ENCODE data around the gene NHLH2. TPM values are rescaled to one million over a fixed set of nuclear protein-coding genes. Genes with fewer than 3 reads are reported as not detected.

NHLH2 gene
- total RNA-seq, 2 experiments from 2014 or later: not detected

DNA sequence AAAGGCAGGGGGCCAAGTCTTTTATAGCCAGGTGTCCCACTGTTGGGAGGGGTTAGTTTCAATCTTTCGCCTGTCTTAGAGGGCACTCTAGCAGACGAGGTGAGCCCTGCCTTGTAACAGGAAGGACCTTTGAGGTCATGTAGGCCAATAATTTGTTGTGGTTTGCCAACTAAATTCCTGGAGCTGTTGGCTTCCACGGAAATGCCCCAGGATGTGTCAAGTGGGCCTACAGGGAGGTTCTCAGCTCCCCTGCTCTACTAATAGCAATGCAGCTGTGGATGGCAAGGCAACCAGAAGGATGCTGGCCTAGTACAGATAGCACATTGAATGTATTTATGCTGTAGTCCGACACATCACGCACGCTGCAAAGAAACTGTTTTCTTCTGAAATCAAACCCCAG lies 50.1 kb downstream of the NHLH2 start:
- Mint-ChIP-seq H3K36me3 (ENCODE audit: low read depth) (no peaks in the 10 kb centered on the region), H3K27ac (no peak overlapping the region), H3K4me1 (ENCODE audit: low read depth) (no peaks in the 10 kb centered on the region), H3K9me3 (peaks cover 2% of the 10 kb centered on the region), H3K27me3 (peaks cover 43% of the 10 kb centered on the region), H3K4me3 (no peak overlapping the region)
- POLR2A ChIA-PET: no interaction called here
- H3K9me3 ChIP-seq (ENCODE audit: control insufficient read depth in 1 of 2, insufficient read depth in 1 of 2, low read length in 2 of 2): no peaks in the 10 kb centered on the region
- no peak overlapping the region for H3K4me3 ChIP-seq (ENCODE audit: low read length)
- H3K27me3 ChIP-seq (ENCODE audit: control insufficient read depth in 1 of 2, insufficient read depth in 2 of 2, low read length in 2 of 2): peaks cover 4 to 5% of the 10 kb centered on the region in 2 experiments
- ATAC-seq (ENCODE audit: poor library complexity): no peak
- intact Hi-C loops (cut with DNase I, micrococcal nuclease): no loop called here
- H3K36me3 ChIP-seq (ENCODE audit: insufficient read depth, low read length): no peaks in the 10 kb centered on the region
- TF ChIP-seq, protein P1, sequence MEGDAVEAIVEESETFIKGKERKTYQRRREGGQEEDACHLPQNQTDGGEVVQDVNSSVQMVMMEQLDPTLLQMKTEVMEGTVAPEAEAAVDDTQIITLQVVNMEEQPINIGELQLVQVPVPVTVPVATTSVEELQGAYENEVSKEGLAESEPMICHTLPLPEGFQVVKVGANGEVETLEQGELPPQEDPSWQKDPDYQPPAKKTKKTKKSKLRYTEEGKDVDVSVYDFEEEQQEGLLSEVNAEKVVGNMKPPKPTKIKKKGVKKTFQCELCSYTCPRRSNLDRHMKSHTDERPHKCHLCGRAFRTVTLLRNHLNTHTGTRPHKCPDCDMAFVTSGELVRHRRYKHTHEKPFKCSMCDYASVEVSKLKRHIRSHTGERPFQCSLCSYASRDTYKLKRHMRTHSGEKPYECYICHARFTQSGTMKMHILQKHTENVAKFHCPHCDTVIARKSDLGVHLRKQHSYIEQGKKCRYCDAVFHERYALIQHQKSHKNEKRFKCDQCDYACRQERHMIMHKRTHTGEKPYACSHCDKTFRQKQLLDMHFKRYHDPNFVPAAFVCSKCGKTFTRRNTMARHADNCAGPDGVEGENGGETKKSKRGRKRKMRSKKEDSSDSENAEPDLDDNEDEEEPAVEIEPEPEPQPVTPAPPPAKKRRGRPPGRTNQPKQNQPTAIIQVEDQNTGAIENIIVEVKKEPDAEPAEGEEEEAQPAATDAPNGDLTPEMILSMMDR (IDR thresholded peaks at IDR 0.05): no peak
- no peak for DNase-seq
- no peak overlapping the region for H3K27ac ChIP-seq (ENCODE audit: low read depth in 1 of 2, low read length in 2 of 2)
- H3K4me1 ChIP-seq (ENCODE audit: insufficient read depth, low read length): no peaks in the 10 kb centered on the region
- CTCF ChIA-PET: no interaction called here

DNA sequence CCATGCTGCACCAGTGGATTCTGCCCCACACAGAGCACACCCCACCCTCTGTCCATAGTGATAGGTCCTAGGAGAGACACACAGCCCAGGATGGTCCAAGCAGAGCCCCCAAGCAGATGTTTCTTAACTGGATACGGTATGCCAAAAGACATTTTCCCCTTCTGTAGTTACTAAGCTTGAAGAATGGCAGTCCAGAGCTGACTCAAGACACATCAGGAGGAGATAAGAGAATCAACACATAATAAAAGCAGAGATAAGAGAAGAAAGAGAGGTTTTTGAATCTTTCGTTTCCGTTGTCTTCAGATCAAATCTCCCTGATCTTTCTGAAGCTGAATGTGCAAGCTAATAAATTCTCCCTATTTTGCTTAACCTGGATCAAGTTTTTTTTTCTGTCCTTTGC lies 50.6 kb downstream of the NHLH2 start:
- no peaks in the 10 kb centered on the region for H3K36me3 Mint-ChIP-seq (ENCODE audit: low read depth)
- ATAC-seq (ENCODE audit: poor library complexity) (no peak), DNase-seq (no peak)
- Histone ChIP-seq H3K4me3 (ENCODE audit: low read length) (no peak overlapping the region), H3K27me3 (ENCODE audit: control insufficient read depth in 1 of 2, insufficient read depth in 2 of 2, low read length in 2 of 2) (peaks cover 4 to 5% of the 10 kb centered on the region in 2 experiments), H3K9me3 (ENCODE audit: control insufficient read depth in 1 of 2, insufficient read depth in 1 of 2, low read length in 2 of 2) (no peaks in the 10 kb centered on the region), H3K36me3 (ENCODE audit: insufficient read depth, low read length) (no peaks in the 10 kb centered on the region), H3K27ac (ENCODE audit: low read depth in 1 of 2, low read length in 2 of 2) (no peak overlapping the region), H3K4me1 (ENCODE audit: insufficient read depth, low read length) (no peaks in the 10 kb centered on the region)
- no peak overlapping the region for H3K4me3 Mint-ChIP-seq
- TF ChIP-seq, protein P1 (IDR thresholded peaks at IDR 0.05): no peak
- H3K9me3 Mint-ChIP-seq: peaks cover 2% of the 10 kb centered on the region
- no peaks in the 10 kb centered on the region for H3K4me1 Mint-ChIP-seq (ENCODE audit: low read depth)
- H3K27ac Mint-ChIP-seq: no peak overlapping the region
- peaks cover 41% of the 10 kb centered on the region for H3K27me3 Mint-ChIP-seq
- CTCF ChIA-PET: no interaction called here
- intact Hi-C loops (cut with DNase I, micrococcal nuclease): no loop called here
- POLR2A ChIA-PET: no interaction called here

Other genes with a start within 250 kb of the NHLH2 start
- gene VANGL1, start 199.2 kb downstream of the NHLH2 start, total RNA-seq: 1 to 10 TPM; 1.1 to 1.8 TPM
- gene CASQ2, start 72.4 kb downstream of the NHLH2 start, total RNA-seq: not detected
- gene SLC22A15, start 135.4 kb upstream of the NHLH2 start, total RNA-seq: under 1 TPM; 0.08 to 0.22 TPM